HG03175 (cell line): ENCODE data around the gene WNT6.

Source experiments
- ATAC-seq: cut with Tn5 transposase; IDR thresholded peaks from one replicate; pipeline ENCODE4 v1.9.1; 2021; ENCODE audit warnings: mild to moderate bottlenecking, moderate library complexity; ENCODE audit not compliant: unreplicated experiment

The WNT6 gene

DNA sequence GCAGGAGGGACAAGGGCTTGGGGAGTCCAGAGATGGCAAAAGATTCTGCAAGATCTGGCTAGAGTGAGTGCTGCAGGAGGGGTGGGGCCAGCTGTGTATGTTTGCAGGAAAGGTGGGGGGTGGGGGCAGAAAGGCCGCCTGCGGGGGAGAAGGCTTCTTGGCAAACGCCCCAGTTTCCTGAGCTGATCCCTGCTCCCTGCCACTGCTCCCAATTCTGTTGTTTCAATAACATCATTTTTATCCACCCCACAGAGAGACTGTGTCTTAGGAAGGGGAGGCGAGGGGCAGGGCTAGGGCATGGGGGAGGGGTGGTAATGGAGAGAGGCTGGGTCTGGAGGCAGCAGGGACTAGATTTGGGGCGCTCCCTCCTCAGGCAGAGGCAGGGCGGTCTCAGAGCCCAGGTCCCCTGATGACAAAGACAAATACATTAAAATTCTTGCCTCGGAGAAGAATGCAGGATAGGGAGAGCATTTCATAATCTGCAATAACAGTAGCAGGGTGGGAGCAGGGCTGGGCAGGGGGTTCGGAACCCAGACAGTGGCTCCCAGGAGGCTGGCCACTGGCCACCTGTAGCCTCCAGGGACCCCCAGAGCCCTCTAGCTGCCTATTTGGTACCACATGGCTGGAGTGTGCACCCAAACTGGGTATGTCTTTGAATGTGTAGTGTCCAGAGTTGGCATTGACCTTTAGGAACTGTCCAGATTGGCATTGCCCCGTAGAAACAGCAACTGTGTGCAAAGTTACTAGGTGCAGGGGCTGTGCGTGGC is 2.1 kb upstream of the WNT6 start:
- no peak for ATAC-seq

DNA sequence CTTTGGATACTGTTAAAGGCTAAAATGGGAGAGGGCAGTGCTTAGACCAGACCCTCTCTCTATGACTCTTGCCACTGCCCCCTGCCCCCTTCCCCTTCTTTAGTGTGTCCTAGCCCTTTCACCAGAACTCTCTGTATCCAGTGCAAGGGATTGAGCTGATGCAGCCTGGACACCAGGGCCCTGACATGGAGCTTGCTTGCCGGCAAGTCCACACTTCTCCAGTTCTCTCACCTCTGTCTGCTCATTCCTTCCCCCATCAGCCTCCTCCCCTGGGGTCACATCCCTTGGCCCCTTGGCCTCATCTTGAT is 1.5 kb upstream of the WNT6 start:
- no peak for ATAC-seq

DNA sequence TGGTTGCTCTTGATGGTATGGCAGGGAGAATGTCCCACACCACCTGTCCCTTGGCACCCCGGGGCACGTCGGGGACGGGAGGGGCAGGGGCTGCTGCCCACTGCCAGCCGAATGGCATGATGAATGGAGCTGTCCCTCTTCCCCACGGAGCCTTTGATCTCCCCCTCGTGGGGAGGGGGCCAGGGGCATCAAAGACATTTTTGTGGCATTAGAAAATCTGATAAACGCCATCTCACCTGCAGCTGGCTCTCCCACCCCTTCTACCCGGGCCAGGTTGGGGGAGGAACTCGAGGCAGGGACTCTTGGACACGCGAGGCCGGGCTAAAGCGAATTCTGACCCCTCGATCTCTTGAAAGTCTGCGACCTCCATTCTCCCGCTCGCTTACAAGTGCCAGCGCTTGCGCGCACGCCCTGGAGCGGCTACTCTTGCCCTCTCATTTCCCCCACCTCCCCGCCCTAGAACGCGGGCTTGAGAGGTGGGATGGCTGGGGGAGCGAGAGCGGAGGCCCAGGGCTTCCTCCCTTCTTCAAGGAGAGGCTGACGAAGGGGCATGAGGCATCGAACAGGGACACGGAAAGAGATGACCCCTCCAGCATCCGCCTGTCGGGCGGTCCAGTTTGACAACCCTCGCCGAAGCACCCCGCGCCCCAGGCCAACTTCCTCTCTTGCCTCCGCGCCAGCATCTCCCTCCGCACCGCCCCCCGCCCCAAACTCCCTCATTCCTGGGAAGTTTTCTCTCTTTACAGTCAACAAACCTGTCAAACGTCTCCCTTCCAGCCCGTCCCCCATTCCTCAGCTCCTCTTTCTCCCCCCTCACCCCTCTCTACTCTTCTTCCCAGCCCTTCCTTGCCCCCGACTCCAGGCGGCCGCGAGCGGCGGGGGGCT is 692 bp upstream of the WNT6 start:
- no peak for ATAC-seq

DNA sequence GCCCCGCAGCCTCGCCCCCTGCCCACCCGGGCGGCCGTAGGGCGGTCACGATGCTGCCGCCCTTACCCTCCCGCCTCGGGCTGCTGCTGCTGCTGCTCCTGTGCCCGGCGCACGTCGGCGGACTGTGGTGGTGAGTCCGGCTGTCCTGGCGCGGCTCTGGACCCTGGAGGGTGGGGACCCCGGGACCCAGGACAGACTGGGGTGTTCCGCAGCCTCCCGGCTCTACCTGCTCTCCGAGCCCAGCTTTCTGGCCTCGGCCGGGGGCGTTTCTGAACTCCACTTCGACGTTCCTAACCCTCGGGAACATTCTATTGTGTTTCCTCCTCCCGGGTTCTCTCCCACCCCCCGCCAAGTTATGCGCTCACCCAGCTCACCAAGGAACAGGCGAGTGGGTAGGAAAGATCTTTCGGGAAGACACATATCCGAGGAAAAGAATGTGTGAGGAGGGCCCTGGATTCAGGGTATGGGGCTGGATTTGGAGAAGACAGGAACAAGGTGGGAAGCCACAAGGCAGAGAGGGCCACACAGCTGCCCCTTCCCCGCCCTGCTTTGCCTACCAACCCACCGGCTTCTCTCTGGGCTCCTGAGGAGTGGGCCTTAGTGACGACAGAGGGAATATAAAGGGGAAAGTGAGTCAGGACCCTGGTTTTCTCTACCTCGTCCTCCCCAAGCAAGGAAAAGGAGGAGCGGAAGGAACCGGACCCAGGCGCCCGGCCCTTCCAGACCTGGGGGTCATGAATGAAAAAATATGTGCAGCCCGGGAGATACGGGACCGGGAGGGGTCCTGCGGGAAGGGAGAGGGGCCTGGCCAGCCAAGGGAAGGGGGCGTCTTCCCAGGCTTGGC is 605 bp downstream of the WNT6 start:
- no peak for ATAC-seq

DNA sequence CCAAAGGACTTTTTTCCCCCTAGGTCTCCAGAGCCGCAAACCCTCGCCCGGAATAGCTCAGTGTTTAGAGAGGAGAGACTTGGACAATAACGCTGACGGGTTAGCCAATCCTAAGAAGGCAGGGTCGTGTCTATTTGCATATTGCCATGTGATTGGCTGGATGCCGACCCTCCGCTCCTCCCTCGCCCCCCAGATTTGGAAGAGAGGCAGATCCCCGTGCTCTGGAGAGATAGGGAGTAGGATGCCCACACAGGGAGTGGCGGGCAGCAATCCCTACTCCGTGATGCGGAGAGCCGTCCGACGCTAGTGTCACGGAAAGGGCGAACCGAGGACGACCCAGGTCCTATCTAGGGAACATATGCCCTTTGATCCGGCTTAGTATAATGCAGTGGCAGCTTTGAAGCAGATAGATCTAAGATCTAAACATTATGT is 1.4 kb downstream of the WNT6 start:
- ATAC-seq, result no peak

DNA sequence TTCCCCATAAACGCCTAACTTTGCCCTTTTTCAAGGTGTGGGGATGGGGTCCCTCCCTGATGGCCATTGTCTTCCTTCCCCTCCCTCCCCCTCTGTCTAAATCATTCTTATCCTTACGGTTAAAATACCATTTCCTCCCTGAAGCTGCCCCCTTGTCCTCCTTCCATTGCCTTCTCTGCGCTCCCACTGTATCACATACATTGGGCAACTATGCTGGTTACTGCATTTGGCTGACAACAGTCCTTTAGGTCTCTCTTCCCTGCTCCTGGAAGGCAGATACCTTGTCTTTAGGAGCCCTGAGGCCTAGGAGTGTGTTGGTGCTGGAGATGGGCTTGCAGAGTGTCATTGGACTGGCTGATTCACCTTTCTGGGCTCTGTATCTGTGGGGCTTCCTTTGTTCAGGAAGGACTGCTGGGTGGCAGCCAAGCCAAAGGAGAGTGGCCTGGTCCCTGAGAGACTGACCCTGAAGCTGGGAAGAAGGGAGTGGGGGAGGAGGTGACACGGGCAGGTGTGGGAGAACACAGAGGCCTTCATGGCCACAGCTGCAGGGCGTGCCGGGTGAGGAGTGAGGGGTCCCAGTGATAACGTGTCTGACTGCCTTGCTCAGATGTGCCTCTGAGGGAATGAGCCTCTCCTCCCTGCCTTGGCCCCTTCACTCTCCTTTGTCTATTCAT is 2.2 kb downstream of the WNT6 start:
- no peak for ATAC-seq

DNA sequence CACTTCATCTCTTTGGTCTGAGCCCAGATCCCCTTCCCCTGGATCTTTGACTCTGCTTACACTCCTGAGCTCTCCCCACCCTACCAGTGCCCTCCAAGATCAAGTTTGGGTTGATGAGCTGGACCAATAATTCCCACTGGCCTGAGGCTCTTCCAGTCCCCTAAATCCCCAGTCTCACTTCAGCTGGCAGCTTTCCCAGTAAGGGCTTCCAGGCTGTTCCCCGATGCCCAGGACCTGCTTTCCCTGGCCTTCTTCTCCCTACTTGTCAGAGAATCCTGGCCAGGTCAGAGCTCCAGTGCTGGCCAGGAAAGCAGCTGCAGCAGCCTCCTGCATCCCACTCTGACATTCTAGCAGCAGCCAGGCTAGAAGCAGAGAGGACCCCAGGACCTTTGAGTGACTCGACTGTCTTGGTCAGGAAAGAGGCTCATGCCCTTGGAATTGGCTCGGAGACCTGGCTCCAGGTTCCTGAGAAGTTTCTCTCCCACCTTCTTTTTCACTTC is 3.5 kb downstream of the WNT6 start:
- no peak for ATAC-seq

DNA sequence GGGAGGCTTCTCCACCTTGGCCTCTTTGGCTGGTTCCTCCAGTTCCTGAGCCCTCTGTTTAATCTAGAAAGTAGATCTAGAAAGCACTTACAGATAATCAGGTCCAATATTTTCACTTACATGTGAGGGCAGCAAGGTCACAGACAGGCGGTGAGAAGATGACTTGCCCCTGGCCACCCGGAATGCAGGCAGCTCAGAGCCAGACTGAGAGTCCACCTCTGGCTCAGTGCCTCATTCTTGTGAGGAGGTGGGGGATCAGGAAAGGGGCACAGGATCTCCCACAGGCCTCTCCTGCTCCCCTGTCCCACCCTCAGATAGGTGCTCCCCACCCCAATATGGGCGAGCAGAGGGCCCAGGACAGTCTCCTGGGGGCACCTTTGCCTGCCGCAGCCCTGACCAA is 5.8 kb downstream of the WNT6 start:
- ATAC-seq, result no peak

DNA sequence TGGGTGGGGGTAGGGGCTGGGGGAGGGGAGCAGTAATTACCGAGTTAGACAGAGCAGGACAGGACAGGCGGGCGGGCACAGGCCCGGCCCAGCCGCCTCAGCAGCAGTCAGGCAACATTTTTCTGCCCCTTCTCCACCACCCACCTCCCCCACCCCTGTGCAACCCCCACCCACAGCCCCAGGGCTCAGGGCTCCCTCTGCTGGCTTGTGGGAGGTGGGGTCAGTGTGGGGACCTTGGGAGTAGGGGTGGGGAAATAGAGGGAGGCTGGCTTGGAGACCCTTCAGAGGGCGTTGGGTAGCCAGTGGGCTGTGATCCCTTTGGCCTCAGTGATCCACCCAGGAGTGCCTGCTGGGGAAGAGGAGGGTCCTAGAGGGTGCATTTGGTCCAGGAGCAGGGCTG is 6.4 kb downstream of the WNT6 start:
- no peak for ATAC-seq

DNA sequence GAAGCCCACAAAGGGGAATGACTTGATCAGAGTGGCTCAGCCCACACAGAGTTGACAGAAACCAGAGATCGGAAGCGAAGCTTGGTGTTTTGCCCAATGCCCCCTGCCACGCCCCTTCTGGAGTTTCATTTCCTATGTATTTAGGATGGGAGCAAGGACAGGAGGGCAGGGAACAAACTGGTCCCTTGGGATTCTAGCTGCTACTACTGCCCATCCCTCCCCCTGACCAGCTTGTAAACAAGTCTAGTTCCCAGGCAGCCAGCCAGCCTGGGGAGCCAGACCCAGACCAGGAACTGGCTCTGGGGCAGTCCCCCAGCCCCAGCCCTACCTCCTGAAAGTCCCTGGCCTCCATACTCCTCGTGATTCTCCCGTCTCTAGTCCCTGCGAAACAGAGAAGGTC is 8.3 kb downstream of the WNT6 start:
- no peak for ATAC-seq

DNA sequence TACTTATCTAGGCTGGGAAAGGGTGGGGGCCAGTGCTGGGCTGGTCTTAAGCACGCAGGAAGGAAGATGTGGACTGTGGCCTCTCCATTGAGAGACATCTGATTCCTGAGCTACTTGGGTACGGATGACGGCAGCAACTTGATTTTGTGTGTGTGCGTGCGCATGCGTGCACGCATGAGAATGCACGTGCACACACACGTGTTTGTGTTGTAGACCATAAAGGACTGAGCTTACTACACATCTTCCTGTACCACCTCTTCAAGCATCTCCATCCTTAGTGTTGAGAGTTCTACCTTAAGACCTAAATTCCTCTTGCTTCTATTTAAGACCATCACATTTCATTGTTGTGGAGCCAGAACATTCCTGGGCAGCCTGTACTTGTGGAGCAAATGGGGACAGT is 9.5 kb downstream of the WNT6 start:
- no peak for ATAC-seq

DNA sequence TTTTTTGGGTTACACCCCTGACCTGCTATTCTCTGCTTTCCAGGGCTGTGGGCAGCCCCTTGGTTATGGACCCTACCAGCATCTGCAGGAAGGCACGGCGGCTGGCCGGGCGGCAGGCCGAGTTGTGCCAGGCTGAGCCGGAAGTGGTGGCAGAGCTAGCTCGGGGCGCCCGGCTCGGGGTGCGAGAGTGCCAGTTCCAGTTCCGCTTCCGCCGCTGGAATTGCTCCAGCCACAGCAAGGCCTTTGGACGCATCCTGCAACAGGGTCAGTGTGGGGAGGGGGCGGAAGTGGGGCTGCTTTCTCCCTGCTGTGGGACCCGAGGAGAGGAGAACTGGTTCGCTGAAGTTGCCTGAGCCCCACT is 11.4 kb downstream of the WNT6 start:
- ATAC-seq, result peak; percentile 29

DNA sequence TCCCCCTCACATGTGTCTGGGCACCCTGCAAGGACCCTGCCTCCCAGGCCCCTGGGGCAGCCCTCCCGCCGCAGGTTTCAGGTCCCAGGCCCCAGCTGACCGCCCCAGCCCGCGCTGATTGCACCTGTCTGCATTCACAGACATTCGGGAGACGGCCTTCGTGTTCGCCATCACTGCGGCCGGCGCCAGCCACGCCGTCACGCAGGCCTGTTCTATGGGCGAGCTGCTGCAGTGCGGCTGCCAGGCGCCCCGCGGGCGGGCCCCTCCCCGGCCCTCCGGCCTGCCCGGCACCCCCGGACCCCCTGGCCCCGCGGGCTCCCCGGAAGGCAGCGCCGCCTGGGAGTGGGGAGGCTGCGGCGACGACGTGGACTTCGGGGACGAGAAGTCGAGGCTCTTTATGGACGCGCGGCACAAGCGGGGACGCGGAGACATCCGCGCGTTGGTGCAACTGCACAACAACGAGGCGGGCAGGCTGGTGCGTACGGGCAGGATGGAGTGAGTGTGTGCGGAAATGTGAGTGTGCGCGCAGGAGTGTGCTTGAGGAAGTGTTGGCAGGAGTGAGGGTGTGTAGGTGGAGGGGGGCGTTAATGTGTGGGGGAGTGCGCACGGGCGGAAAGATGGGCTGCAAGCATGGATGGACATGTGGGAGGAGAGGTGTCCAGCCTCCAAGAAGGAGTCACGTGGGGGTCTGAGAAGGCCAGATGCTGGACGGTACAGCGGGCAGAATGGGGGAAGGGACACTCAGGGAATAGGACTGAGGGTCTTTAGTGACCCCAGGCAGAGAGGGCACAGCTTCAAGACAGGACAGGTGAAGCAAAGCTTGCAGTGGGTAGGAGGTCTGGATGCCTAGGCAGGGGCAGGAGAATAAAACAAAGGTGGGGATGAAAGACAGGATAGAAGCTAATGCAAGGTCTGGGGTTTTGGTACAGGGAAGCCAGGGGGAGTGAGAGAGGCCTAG is 12.0 kb downstream of the WNT6 start:
- peak; percentile 39 for ATAC-seq

DNA sequence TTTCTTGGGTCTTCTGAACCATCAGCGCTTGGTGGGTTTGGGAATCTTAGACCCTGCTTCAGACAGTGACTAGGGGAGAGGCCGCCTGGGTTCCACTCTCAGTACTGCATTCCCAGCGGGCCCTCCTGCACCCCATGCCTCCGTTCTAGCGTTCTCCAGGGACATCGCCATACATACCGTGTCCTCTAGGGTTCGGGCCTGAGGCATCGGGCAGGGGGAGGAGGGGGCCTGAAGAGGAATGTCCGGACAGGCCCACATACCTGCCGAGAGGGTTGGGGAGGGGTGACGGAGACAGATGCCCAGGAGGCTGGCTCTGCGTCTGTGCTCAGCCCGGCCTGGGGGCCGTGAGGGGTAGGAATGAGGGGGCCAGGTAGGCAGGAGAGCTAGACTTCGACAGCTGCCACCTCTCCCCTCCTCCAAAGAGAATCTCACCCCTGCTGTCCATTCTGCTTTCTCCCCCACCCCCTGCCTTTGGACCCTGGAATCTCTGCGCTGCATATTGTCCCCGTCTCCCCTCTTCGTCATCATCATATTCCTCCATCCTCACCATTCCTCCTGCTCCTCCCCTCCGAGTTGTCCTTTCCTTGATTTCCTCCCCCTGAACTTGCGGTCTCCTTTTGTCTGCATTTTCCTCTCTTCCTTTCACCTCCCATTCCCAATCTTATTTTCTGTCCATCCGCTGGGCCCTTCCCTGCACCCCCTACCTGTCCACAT is 13.2 kb downstream of the WNT6 start:
- no peak for ATAC-seq

DNA sequence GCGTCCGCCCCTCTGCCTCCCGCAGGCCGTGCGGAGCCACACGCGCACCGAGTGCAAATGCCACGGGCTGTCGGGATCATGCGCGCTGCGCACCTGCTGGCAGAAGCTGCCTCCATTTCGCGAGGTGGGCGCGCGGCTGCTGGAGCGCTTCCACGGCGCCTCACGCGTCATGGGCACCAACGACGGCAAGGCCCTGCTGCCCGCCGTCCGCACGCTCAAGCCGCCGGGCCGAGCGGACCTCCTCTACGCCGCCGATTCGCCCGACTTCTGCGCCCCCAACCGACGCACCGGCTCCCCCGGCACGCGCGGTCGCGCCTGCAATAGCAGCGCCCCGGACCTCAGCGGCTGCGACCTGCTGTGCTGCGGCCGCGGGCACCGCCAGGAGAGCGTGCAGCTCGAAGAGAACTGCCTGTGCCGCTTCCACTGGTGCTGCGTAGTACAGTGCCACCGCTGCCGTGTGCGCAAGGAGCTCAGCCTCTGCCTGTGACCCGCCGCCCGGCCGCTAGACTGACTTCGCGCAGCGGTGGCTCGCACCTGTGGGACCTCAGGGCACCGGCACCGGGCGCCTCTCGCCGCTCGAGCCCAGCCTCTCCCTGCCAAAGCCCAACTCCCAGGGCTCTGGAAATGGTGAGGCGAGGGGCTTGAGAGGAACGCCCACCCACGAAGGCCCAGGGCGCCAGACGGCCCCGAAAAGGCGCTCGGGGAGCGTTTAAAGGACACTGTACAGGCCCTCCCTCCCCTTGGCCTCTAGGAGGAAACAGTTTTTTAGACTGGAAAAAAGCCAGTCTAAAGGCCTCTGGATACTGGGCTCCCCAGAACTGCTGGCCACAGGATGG is 14.0 kb downstream of the WNT6 start:
- no peak for ATAC-seq

DNA sequence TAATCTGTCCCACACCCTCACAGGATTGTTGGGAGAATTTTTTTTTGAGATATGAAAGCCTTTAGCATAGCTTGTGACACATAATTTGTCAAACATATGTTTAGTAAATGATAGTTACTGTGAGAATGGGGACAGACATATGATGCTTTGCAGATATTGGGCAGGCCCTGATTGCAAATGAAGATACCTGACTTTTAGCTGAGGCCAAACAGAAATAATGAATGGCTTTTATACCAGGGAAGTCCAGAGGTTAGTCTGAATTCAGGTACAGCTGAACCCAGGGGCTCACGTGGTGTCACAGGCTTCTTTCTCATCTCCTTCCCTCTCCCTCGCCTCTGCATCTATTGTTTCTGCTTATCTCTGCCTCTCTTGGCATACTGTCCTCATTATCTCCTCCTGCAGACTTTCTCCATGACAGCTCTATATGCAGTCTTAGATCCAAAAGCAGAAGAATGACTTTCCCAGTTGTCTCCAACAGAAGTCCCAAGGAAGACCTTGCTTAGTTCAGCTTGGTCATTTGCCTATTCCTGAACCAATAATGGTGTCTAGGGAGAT is 16.2 kb downstream of the WNT6 start:
- no peak for ATAC-seq

DNA sequence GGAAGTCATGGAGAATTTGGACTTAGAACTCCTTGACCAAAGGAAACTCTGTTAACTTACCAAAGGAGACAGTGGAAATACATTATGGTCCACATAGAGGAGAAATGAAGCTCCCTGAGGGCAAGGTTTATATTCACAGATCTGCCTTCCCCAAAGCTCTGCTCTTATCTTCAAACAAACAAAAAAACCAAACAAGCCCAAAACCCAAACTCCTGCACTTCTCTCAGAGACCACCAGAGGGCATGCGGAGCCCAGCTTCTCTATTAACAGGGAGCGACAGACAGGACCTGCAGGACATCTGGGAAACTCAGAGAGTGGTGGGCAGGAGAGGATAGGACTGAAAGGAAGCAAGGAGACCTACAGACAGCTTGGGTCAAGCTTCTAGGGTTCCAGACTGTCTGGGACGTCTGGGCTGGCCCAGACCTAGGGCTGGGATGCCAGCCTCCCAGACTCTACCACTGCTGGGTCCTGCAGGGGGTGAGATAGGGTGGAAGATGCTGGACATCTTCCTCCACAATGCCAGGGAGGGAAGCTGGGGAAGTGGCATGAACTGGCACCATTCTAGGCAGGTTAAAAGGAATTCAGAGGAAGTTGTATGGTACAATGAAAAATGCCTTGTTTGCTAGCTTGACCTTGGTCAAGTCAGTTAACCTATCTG is 17.1 kb downstream of the WNT6 start:
- no peak for ATAC-seq
